GM12878 (cell line): Measurements from ENCODE around the gene CYTH3. TPM values are rescaled to one million over a fixed set of nuclear protein-coding genes. Genes with fewer than 3 reads are reported as not detected.

Experiments used
- ATAC-seq: fragments of 200-7000 bp; cut with Tn5 transposase; 3 replicates; pipeline ENCODE4 v1.9.1; 2020; ENCODE audit warnings: mild to moderate bottlenecking, moderate library complexity
- BruUV-seq: library from RNA; stranded (reverse); fragments of 400-500 nt; replicated peaks from 2 replicates; lab custom pipeline; 2021; lab: Mats Ljungman, UMichigan
- CTCF ChIA-PET: fragments of 300-600 bp; sonication (Branson Sonifier 250); formaldehyde crosslinking; extraction: SDS; loops from one replicate; lab custom pipeline; 2021; ENCODE audit warnings: inconsistent platforms; lab: Yijun Ruan, JAX
- POLR2A ChIA-PET: fragments of 350-600 bp; formaldehyde crosslinking; extraction: SDS; loops from one replicate; lab custom pipeline; 2021; ENCODE audit warnings: inconsistent platforms; lab: Charles Lee
- RAD21 ChIA-PET: fragments of 300-600 bp; sonication (Branson Sonifier 250); formaldehyde crosslinking; loops from one replicate; lab custom pipeline; 2023; ENCODE audit warnings: antibody characterized with exemption; ENCODE audit not compliant: unreplicated experiment; lab: Charles Lee
- SMC1A ChIA-PET: fragments of 300-600 bp; sonication (Branson Sonifier 250); formaldehyde crosslinking; loops from one replicate; lab custom pipeline; 2023; ENCODE audit not compliant: unreplicated experiment, uncharacterized antibody; lab: Charles Lee
- DNase-seq: peaks from one replicate; pipeline ENCODE4 v3.0.0-alpha.2; 2011; ENCODE audit warnings: low read depth, low spot score
- FAIRE-seq: peaks from 3 replicates; lab custom pipeline; 2011; peaks lifted over from hg19 to GRCh38; lab: Jason Lieb, UNC
- H2AFZ ChIP-seq: 2 replicates; pipeline ENCODE4 v1.6.0; 2011; ENCODE audit warnings: low read depth, low read length, control low read depth; ENCODE audit not compliant: control insufficient read depth
- H3K27ac ChIP-seq: 2 replicates; pipeline ENCODE4 v1.5.1; 2011; ENCODE audit warnings: control low read depth; ENCODE audit not compliant: control insufficient read depth, insufficient read depth
- H3K27me3 ChIP-seq, 2 experiments: replicated peaks in 1 of 2; 2 replicates each; pipeline versions ENCODE4 v1.6.0 to v1.6.1; 2011; ENCODE audit warnings: low read length in 1 of 2; ENCODE audit not compliant: control insufficient read depth in 2 of 2, insufficient read depth in 2 of 2
- H3K36me3 ChIP-seq, 2 experiments: 2 replicates each; pipeline ENCODE4 v1.5.1; 2011; ENCODE audit warnings: low read length in 1 of 2; ENCODE audit not compliant: control insufficient read depth in 2 of 2, insufficient read depth in 2 of 2
- H3K4me1 ChIP-seq: 2 replicates; pipeline ENCODE4 v1.6.1; 2011; ENCODE audit warnings: mild to moderate bottlenecking, low read length, moderate library complexity, mixed read lengths; ENCODE audit not compliant: control insufficient read depth, insufficient read depth
- H3K4me2 ChIP-seq: 2 replicates; pipeline ENCODE4 v1.6.0; 2011; ENCODE audit warnings: control low read depth; ENCODE audit not compliant: control insufficient read depth, insufficient read depth
- H3K4me3 ChIP-seq: fragments of 200-600 bp; sonication (generic); 2 replicates; pipeline ENCODE4 v1.5.1; 2016
- H3K79me2 ChIP-seq: 2 replicates; pipeline ENCODE4 v1.6.0; 2011; ENCODE audit warnings: low read length; ENCODE audit not compliant: control insufficient read depth, insufficient read depth
- H3K9ac ChIP-seq: 2 replicates; pipeline ENCODE4 v1.8.0; 2011; ENCODE audit warnings: low read length, control low read depth, mixed read lengths; ENCODE audit not compliant: control insufficient read depth, insufficient read depth
- H3K9me3 ChIP-seq: replicated peaks from 3 replicates; pipeline ENCODE4 v1.5.1; 2011; ENCODE audit warnings: mild to moderate bottlenecking, low read length; ENCODE audit not compliant: control insufficient read depth, insufficient read depth
- H4K20me1 ChIP-seq: 2 replicates; pipeline ENCODE4 v1.6.0; 2011; ENCODE audit not compliant: control insufficient read depth, insufficient read depth
- FOS ChIP-seq: IDR thresholded peaks from 3 replicates; pipeline ENCODE4 v1.6.1; 2011; ENCODE audit warnings: borderline replicate concordance; ENCODE audit not compliant: insufficient read length; ENCODE audit errors: extremely low read depth
- HDAC6 ChIP-seq: fragments of 200-600 bp; sonication (generic); IDR thresholded peaks from one replicate; pipeline ENCODE4 v1.8.0; 2017; ENCODE audit warnings: antibody characterized with exemption; ENCODE audit not compliant: unreplicated experiment
- MEF2A ChIP-seq: IDR thresholded peaks from 2 replicates; pipeline ENCODE4 v1.6.1; 2011; ENCODE audit warnings: low read depth, mild to moderate bottlenecking, low read length, moderate library complexity; ENCODE audit not compliant: insufficient read depth
- NFYB ChIP-seq: IDR thresholded peaks from 2 replicates; pipeline ENCODE4 v1.6.1; 2011; ENCODE audit warnings: low read depth, mild to moderate bottlenecking, low read length, improper control_type of control experiment, moderate library complexity; ENCODE audit not compliant: insufficient read depth
- NR2C1 ChIP-seq: fragments of 450-650 bp; IDR thresholded peaks from 2 replicates; pipeline ENCODE4 v1.6.1; 2017; ENCODE audit warnings: antibody characterized with exemption, mild to moderate bottlenecking, moderate library complexity
- PAX8 ChIP-seq: fragments of 450-650 bp; IDR thresholded peaks from 2 replicates; pipeline ENCODE4 v1.6.1; 2017; ENCODE audit warnings: mild to moderate bottlenecking, moderate library complexity
- RB1 ChIP-seq: fragments of 450-650 bp; formaldehyde crosslinking; IDR thresholded peaks from 2 replicates; pipeline ENCODE4 v1.6.1; 2017; ENCODE audit warnings: mild to moderate bottlenecking, borderline replicate concordance
- SMAD5 ChIP-seq: IDR thresholded peaks from 2 replicates; pipeline ENCODE4 v1.6.1; 2016; ENCODE audit warnings: antibody characterized with exemption, low read depth
- STAT1 ChIP-seq: fragments of 450-650 bp; conservative IDR thresholded peaks from 2 replicates; pipeline ENCODE4 v1.6.1; 2014; ENCODE audit warnings: antibody characterized with exemption, mild to moderate bottlenecking
- TBL1XR1 ChIP-seq: IDR thresholded peaks from 2 replicates; pipeline ENCODE4 v1.6.1; 2012; ENCODE audit warnings: low read depth, low read length, improper control_type of control experiment
- WGBS: methylation state at CpG from one replicate; pipeline ENCODE4 v1.1.6; 2016; ENCODE audit warnings: low lambda C conversion rate; ENCODE audit not compliant: insufficient replicate concordance, insufficient coverage; ENCODE audit errors: missing lambda C conversion rate; 5-methylcytosine and 5-hydroxymethylcytosine counted together
- in situ Hi-C: fragments of 300-500 bp; cut with MboI; formaldehyde crosslinking; loops from 9 replicates; pipeline ENCODE4 v1.14.3; 2018; ENCODE audit warnings: mixed read lengths
- intact Hi-C: fragments of 100-400 bp; cut with micrococcal nuclease; formaldehyde crosslinking; loops from one replicate; pipeline ENCODE4 v1.14.2; 2022; ENCODE audit not compliant: unreplicated experiment
- polyA plus RNA-seq, 11 experiments: library from polyadenylated mRNA; depleted of rRNA in 4 of 11; unstranded in 6 of 11; stranded (reverse) in 5 of 11; fragments of >200 nt; fragmentation: Nextera tagmentation in 4 of 11; fragmentation: Illumina TruSeq in 1 of 11; extraction: Ambion mirVana in 4 of 11; extraction: Trizol in 1 of 11; gene quantifications; 1 replicate in 1 of 11; 2 replicates in 10 of 11; pipeline versions ENCODE4 v1.2.1 to v1.2.3, GENCODE V29; 2011 to 2016; ENCODE audit warnings: inconsistent platforms in 2 of 11, missing spikeins in 2 of 11, low read depth in 1 of 11
- total RNA-seq, 4 experiments: library from RNA; depleted of rRNA in 3 of 4; stranded (reverse); fragments of >200 nt in 3 of 4; fragmentation: Illumina TruSeq in 1 of 4; extraction: Trizol in 1 of 4; gene quantifications; 2 replicates each; pipeline versions ENCODE4 v1.2.1 to v1.2.3, GENCODE V29; 2013 to 2021
- TF ChIP-seq, protein P1 (sequence below): fragments of 450-650 bp; IDR thresholded peaks from 2 replicates; pipeline ENCODE4 v1.6.1; 2017; ENCODE audit warnings: antibody characterized with exemption, mild to moderate bottlenecking, moderate library complexity

CYTH3 gene
- total and polyA plus RNA-seq, 10 of the 15 experiments (the other 5 are each of a cell fraction or from before 2014, with no cell fraction given), result 0.45 to 28.2 (median 15.7) TPM

DNA sequence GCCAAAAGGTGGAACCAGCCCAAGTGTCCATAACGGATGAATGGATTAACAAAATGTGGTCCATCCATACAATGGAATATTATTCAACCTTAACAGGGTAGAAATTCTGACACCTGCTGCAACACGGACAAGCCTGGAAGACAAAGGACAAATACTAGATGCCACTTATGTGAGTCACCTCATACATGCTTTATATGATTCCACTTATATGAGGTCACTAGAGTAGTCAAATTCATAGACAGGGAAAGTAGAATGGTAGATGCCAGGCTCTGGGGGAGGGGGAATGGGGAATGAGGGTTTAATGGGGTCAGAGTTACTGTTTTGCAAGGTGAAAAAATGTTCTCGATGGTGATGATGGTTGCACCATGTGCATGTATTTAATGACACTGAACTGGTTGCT is 34.0 kb upstream of the CYTH3 start:
- Histone ChIP-seq H3K4me2 (no peak overlapping the region), H3K9ac (no peak overlapping the region), H3K79me2 (no peaks in the 10 kb centered on the region), H3K9me3 (no peaks in the 10 kb centered on the region), H3K27me3 (no peaks in the 10 kb centered on the region)
- DNase-seq (no peak), FAIRE-seq (no peak)
- CTCF ChIA-PET, result interaction anchor here (0.6 kb wide), 1 partner anchor 192 kb away, joined by 3 read pairs; no protein-coding TSS in a partner anchor
- intact Hi-C loops (no loop called here), in situ Hi-C loops (no loop called here)
- BruUV-seq, result no TSS peak
- WGBS, result 66% methylated on average over 3 of the region's 3 CpGs
- TF ChIP-seq STAT1, result no peak
- TF ChIP-seq, all 136 proteins: peak for 0
- no peak for ATAC-seq
- Histone ChIP-seq H2AFZ (no peak overlapping the region), H4K20me1 (no peaks in the 10 kb centered on the region), H3K4me1 (no peaks in the 10 kb centered on the region), H3K4me3 (no peak overlapping the region), H3K27ac (no peak overlapping the region), H3K36me3 (no peaks in the 10 kb centered on the region)
- ChIA-PET RAD21 (no interaction called here), SMC1A (interaction anchor here (1.3 to 1.4 kb wide), 2 partner anchors 33 to 37 kb away, joined by 3 read pairs; no protein-coding TSS in a partner anchor), POLR2A (no interaction called here)

DNA sequence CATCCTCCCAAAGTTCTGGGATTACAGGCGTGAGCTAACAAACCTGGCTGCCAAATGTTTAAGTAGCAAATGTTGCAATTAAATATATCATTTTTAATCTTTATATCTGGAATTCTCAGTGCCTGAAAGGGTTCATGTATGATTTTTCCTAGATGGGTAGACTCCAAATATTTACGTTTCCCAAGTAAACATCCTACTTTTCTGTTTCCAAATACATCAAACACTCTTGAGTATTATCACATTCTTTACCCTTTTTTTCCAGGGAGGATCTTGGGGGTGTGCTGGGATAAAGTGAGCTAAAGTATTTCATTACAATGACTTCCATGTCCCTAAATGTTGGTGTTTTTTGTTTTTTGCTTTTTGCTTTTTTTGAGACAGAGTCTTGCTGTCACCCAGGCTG is 32.9 kb upstream of the CYTH3 start:
- Histone ChIP-seq H3K9me3 (no peaks in the 10 kb centered on the region), H3K4me1 (no peaks in the 10 kb centered on the region), H3K79me2 (no peaks in the 10 kb centered on the region), H3K4me2 (no peak overlapping the region), H3K4me3 (no peak overlapping the region), H3K27me3 (no peaks in the 10 kb centered on the region), H3K36me3 (no peaks in the 10 kb centered on the region), H4K20me1 (no peaks in the 10 kb centered on the region), H2AFZ (no peak overlapping the region), H3K9ac (no peak overlapping the region), H3K27ac (no peak overlapping the region)
- DNase-seq (no peak), ATAC-seq (no peak), FAIRE-seq (no peak)
- no TSS peak for BruUV-seq
- ChIA-PET RAD21 (no interaction called here), SMC1A (no interaction called here), CTCF (no interaction called here), POLR2A (no interaction called here)
- no peak for TF ChIP-seq MEF2A
- TF ChIP-seq TBL1XR1, result no peak
- TF ChIP-seq HDAC6, result no peak
- TF ChIP-seq FOS, result no peak
- TF ChIP-seq RB1, result no peak
- TF ChIP-seq PAX8, result no peak
- TF ChIP-seq SMAD5, result no peak
- no peak for TF ChIP-seq NFYB
- no peak for TF ChIP-seq NR2C1
- TF ChIP-seq, protein P1, sequence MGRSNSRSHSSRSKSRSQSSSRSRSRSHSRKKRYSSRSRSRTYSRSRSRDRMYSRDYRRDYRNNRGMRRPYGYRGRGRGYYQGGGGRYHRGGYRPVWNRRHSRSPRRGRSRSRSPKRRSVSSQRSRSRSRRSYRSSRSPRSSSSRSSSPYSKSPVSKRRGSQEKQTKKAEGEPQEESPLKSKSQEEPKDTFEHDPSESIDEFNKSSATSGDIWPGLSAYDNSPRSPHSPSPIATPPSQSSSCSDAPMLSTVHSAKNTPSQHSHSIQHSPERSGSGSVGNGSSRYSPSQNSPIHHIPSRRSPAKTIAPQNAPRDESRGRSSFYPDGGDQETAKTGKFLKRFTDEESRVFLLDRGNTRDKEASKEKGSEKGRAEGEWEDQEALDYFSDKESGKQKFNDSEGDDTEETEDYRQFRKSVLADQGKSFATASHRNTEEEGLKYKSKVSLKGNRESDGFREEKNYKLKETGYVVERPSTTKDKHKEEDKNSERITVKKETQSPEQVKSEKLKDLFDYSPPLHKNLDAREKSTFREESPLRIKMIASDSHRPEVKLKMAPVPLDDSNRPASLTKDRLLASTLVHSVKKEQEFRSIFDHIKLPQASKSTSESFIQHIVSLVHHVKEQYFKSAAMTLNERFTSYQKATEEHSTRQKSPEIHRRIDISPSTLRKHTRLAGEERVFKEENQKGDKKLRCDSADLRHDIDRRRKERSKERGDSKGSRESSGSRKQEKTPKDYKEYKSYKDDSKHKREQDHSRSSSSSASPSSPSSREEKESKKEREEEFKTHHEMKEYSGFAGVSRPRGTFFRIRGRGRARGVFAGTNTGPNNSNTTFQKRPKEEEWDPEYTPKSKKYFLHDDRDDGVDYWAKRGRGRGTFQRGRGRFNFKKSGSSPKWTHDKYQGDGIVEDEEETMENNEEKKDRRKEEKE, result no peak
- intact Hi-C loops (no loop called here), in situ Hi-C loops (no loop called here)
- WGBS, result 79% methylated on average over 2 of the region's 2 CpGs
